Thoracic aorta (tissue), 2 donors: ENCODE results near the gene IZUMO4. TPM values are rescaled to one million over a fixed set of nuclear protein-coding genes. Genes with fewer than 3 reads are reported as not detected.

ENCODE experiments used
- ATAC-seq: fragments of 150-250 bp; one replicate; pipeline ENCODE4 v1.8.0; 2017; ENCODE audit warnings: low read depth; ENCODE audit not compliant: insufficient number of reproducible peaks, low FRiP score
- DNase-seq: peaks from one replicate; pipeline ENCODE4 v3.0.0-alpha.2; 2020; ENCODE audit warnings: low spot score
- H3K27ac ChIP-seq, 2 donors: fragments of 200-600 bp; sonication (generic); 1 replicate in 1 of 2; 2 replicates in 1 of 2; pipeline ENCODE4 v1.5.1; 2016; ENCODE audit warnings: mild to moderate bottlenecking in 2 of 2, moderate library complexity in 2 of 2
- H3K27me3 ChIP-seq: fragments of 200-600 bp; sonication (generic); replicated peaks from 2 replicates; pipeline ENCODE4 v1.6.0; 2016; ENCODE audit warnings: mild to moderate bottlenecking; ENCODE audit not compliant: insufficient read depth
- H3K36me3 ChIP-seq: fragments of 200-600 bp; sonication (generic); one replicate; pipeline ENCODE4 v1.5.1; 2016
- H3K4me1 ChIP-seq, 2 donors: fragments of 200-600 bp; sonication (generic); 1 replicate in 1 of 2; 2 replicates in 1 of 2; pipeline versions ENCODE4 v1.5.1 to v1.6.0; 2016; ENCODE audit warnings: low read depth in 2 of 2, mild to moderate bottlenecking in 1 of 2; ENCODE audit not compliant: control insufficient read depth in 1 of 2
- H3K4me3 ChIP-seq: fragments of 200-600 bp; sonication (generic); 2 replicates; pipeline ENCODE4 v1.5.1; 2016; ENCODE audit warnings: mild to moderate bottlenecking
- H3K9me3 ChIP-seq: fragments of 200-600 bp; sonication (generic); 2 replicates; pipeline ENCODE4 v1.5.1; 2016
- total RNA-seq, 2 donors: library from RNA; depleted of rRNA; stranded (reverse); fragments of >200 nt; gene quantifications; one replicate each; pipeline versions ENCODE4 v1.1.0 to v1.2.3, GENCODE V29; 2016
- TF ChIP-seq, protein P1 (sequence below): fragments of 200-600 bp; sonication (generic); IDR thresholded peaks from one replicate; pipeline ENCODE4 v1.5.1; 2019; ENCODE audit warnings: antibody characterized with exemption

The IZUMO4 gene
- total RNA-seq, 2 donors from 2014 or later: 3.1 to 6.1 TPM

DNA sequence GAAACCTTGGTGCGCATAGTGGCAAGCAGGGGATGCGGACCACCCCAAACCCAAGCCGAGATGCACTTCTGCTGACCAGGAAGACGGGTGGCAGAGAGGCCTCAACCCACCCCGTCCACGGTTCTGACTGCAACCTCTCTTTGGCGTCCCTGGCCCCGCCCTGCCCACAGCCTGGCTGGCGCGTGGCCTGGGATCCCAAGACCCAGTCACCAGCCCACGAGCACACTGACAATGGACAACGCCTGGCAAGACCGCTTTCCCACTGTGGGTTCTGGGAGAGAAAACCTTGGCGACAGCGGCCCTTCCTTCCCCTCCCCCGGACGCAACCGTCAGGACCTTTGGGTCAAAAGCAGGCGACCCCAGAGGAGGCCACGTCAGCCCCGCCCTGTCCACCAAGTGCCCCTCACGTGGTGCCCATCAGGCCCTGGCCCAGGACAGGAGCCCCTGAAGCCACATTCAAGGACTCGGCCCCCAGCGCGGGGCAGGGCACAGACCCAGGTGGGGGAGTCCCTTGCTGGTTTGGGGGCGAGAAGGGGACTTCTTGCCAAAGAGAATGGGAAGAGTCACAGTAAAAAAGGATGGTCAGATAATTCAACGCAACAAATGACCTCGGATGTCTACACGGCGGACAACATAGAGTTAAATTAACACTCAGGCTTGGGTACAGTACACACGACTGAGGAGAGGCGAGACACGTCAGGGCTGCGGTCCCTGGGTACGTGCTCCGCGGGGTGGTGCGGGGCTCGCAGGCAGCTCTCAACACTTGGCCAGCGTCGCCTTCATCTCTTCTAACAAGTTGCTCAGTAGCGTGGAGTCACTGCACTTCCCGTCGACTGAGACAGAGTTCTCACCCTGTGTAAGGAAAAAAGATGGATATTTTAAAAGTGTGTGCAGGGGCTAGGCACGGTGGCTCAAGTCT, 5.0 kb downstream of the IZUMO4 start:
- TF ChIP-seq, protein P1, sequence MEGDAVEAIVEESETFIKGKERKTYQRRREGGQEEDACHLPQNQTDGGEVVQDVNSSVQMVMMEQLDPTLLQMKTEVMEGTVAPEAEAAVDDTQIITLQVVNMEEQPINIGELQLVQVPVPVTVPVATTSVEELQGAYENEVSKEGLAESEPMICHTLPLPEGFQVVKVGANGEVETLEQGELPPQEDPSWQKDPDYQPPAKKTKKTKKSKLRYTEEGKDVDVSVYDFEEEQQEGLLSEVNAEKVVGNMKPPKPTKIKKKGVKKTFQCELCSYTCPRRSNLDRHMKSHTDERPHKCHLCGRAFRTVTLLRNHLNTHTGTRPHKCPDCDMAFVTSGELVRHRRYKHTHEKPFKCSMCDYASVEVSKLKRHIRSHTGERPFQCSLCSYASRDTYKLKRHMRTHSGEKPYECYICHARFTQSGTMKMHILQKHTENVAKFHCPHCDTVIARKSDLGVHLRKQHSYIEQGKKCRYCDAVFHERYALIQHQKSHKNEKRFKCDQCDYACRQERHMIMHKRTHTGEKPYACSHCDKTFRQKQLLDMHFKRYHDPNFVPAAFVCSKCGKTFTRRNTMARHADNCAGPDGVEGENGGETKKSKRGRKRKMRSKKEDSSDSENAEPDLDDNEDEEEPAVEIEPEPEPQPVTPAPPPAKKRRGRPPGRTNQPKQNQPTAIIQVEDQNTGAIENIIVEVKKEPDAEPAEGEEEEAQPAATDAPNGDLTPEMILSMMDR: no peak
- Histone ChIP-seq H3K27me3 (no peaks in the 10 kb centered on the region), H3K4me1 (peaks cover 8 to 9% of the 10 kb centered on the region in 2 donors), H3K4me3 (no peak overlapping the region), H3K36me3 (peaks cover 42% of the 10 kb centered on the region), H3K9me3 (no peaks in the 10 kb centered on the region), H3K27ac (no peak overlapping the region)
- no peak for DNase-seq
- no peak for ATAC-seq

DNA sequence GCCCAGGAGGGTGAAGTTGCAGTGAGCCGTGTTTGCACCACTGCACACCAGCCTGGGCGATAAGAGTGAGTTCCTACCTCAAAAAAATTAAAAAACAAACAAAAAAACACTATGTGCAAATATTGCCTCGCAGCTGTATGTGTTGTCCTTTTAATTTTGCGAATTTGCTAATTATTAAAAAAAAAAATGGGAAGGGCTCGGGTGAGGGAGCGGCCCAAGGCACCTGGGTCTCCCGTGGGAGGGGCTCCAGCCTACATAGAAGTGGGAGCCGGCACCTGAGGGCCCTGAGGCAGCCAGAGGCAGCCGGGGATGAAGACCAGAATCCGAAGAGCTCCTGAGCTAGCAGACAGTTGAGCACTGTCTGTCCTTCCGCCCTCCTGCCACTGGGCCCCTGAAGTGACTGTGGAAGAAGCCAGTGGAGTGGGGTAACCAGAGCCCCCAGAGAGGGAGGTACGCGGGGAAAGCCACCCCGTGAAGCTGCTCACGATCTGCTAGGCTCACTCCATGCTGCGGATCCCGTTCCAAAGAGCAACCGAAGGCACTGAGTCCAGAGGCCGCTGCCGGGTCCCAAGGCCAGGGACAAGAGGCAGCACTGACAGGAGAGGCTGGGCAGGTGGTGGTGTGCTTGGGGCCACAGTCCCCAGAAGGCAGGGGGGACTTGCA, 6.5 kb downstream of the IZUMO4 start:
- TF ChIP-seq, protein P1: no peak
- DNase-seq (no peak), ATAC-seq (no peak)
- no peaks in the 10 kb centered on the region for H3K9me3 ChIP-seq
- no peak overlapping the region for H3K4me3 ChIP-seq
- H3K27ac ChIP-seq: no peak overlapping the region
- no peaks in the 10 kb centered on the region for H3K27me3 ChIP-seq
- H3K36me3 ChIP-seq: peaks cover 51% of the 10 kb centered on the region
- H3K4me1 ChIP-seq: no peaks in the 10 kb centered on the region

DNA sequence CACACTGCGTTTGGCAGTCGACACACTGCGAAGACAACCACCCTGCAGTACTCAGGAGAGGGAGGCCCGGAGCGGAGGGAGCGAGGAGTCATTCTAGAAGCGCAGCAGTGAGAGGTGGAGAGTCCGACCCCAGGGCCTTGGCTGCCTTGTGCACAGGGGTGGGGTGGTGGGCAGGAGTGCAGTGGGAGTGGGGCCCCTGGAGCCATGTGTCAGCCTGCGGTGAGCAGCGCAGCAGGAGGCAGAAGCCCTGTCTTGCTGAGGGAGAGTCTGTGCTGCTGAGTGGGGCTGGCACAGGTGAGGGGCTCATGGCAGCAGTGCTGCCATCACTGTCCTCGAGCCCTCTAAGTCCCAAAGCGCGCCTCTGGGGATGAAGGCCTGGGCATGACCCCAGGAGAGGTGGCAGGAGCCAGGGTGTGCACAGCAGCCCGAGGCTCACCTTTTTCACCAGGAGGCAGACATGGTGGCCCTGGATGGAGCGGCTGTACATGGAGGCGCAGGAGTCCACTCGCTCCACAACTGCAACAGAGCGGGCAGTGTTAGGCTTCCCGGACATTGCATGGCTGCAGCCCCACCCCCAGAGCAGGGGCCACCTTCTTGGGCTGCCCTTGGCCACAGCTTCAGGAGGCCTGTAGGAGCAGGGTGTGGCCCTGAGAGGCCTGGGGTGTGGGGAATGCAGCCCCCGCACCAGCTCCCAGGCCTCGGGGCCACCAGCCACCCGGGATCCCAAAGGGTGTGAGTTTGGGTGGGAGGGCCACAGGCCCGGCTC, 11.7 kb downstream of the IZUMO4 start:
- Histone ChIP-seq H3K27me3 (no peaks in the 10 kb centered on the region), H3K4me3 (no peak overlapping the region), H3K9me3 (no peaks in the 10 kb centered on the region), H3K4me1 (no peaks in the 10 kb centered on the region), H3K36me3 (peaks cover 72% of the 10 kb centered on the region), H3K27ac (no peak overlapping the region)
- ATAC-seq: no peak
- DNase-seq: no peak
- TF ChIP-seq, protein P1: no peak

DNA sequence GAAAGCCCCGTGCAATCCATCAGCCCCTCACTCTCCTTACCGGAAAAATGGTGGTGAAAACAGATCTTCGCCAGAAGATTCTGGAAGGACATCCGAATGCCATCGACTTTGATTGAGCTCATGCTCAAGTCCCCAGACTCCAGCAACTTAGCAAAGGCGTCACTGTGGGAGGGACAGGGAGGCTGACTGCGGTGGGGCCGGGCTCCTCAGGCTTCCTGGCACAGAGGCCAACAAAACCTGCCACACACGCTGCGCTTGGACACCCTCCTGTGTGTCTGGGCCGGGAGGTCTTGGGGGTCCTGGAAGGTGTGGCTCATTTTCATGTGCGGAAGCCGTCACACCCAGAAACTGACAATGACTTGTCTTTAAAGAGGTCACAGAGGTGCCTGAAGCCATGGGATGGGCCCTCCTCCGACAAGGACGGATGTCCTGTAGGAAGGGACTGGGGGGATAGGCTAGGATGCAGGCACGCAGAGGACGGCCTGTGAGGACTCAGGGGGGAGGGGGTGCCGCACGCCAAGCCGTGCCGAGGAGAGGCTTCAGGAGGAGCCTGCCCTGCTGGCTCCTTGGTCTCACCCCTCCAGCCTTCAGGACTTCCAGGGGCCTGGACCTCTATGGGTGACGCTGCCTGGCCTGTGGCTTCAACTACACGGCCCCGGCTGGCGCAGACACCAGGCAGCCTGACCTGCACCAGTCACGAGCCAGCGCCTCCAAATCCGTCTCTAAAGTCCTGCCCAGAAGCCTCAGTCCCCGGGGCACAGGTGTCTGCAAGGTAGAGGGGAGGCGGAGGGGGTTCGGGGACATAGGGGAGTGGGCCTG, 12.5 kb downstream of the IZUMO4 start:
- no peak for DNase-seq
- TF ChIP-seq, protein P1: no peak
- Histone ChIP-seq H3K4me1 (peaks cover 0 to 4% of the 10 kb centered on the region in 2 donors), H3K9me3 (no peaks in the 10 kb centered on the region), H3K4me3 (no peak overlapping the region), H3K27me3 (no peaks in the 10 kb centered on the region), H3K27ac (no peak overlapping the region), H3K36me3 (peaks cover 80% of the 10 kb centered on the region)
- no peak for ATAC-seq
